GM12878 (cell line): ENCODE data around the gene TRAPPC12. TPM values are rescaled to one million over a fixed set of nuclear protein-coding genes. Genes with fewer than 3 reads are reported as not detected.

Source experiments
- ATAC-seq: fragments of 200-7000 bp; cut with Tn5 transposase; 3 replicates; pipeline ENCODE4 v1.9.1; 2020; ENCODE audit warnings: mild to moderate bottlenecking, moderate library complexity
- BruUV-seq: library from RNA; stranded (reverse); fragments of 400-500 nt; replicated peaks from 2 replicates; lab custom pipeline; 2021; lab: Mats Ljungman, UMichigan
- CTCF ChIA-PET: fragments of 300-600 bp; sonication (Branson Sonifier 250); formaldehyde crosslinking; extraction: SDS; loops from one replicate; lab custom pipeline; 2021; ENCODE audit warnings: inconsistent platforms; lab: Yijun Ruan, JAX
- POLR2A ChIA-PET: fragments of 350-600 bp; formaldehyde crosslinking; extraction: SDS; loops from one replicate; lab custom pipeline; 2021; ENCODE audit warnings: inconsistent platforms; lab: Charles Lee
- RAD21 ChIA-PET: fragments of 300-600 bp; sonication (Branson Sonifier 250); formaldehyde crosslinking; loops from one replicate; lab custom pipeline; 2023; ENCODE audit warnings: antibody characterized with exemption; ENCODE audit not compliant: unreplicated experiment; lab: Charles Lee
- SMC1A ChIA-PET: fragments of 300-600 bp; sonication (Branson Sonifier 250); formaldehyde crosslinking; loops from one replicate; lab custom pipeline; 2023; ENCODE audit not compliant: unreplicated experiment, uncharacterized antibody; lab: Charles Lee
- DNase-seq: peaks from one replicate; pipeline ENCODE4 v3.0.0-alpha.2; 2011; ENCODE audit warnings: low read depth, low spot score
- FAIRE-seq: peaks from 3 replicates; lab custom pipeline; 2011; peaks lifted over from hg19 to GRCh38; lab: Jason Lieb, UNC
- H2AFZ ChIP-seq: 2 replicates; pipeline ENCODE4 v1.6.0; 2011; ENCODE audit warnings: low read depth, low read length, control low read depth; ENCODE audit not compliant: control insufficient read depth
- H3K27ac ChIP-seq: 2 replicates; pipeline ENCODE4 v1.5.1; 2011; ENCODE audit warnings: control low read depth; ENCODE audit not compliant: control insufficient read depth, insufficient read depth
- H3K27me3 ChIP-seq, 2 experiments: replicated peaks in 1 of 2; 2 replicates each; pipeline versions ENCODE4 v1.6.0 to v1.6.1; 2011; ENCODE audit warnings: low read length in 1 of 2; ENCODE audit not compliant: control insufficient read depth in 2 of 2, insufficient read depth in 2 of 2
- H3K36me3 ChIP-seq, 2 experiments: 2 replicates each; pipeline ENCODE4 v1.5.1; 2011; ENCODE audit warnings: low read length in 1 of 2; ENCODE audit not compliant: control insufficient read depth in 2 of 2, insufficient read depth in 2 of 2
- H3K4me1 ChIP-seq: 2 replicates; pipeline ENCODE4 v1.6.1; 2011; ENCODE audit warnings: mild to moderate bottlenecking, low read length, moderate library complexity, mixed read lengths; ENCODE audit not compliant: control insufficient read depth, insufficient read depth
- H3K4me2 ChIP-seq: 2 replicates; pipeline ENCODE4 v1.6.0; 2011; ENCODE audit warnings: control low read depth; ENCODE audit not compliant: control insufficient read depth, insufficient read depth
- H3K4me3 ChIP-seq: fragments of 200-600 bp; sonication (generic); 2 replicates; pipeline ENCODE4 v1.5.1; 2016
- H3K79me2 ChIP-seq: 2 replicates; pipeline ENCODE4 v1.6.0; 2011; ENCODE audit warnings: low read length; ENCODE audit not compliant: control insufficient read depth, insufficient read depth
- H3K9ac ChIP-seq: 2 replicates; pipeline ENCODE4 v1.8.0; 2011; ENCODE audit warnings: low read length, control low read depth, mixed read lengths; ENCODE audit not compliant: control insufficient read depth, insufficient read depth
- H3K9me3 ChIP-seq: replicated peaks from 3 replicates; pipeline ENCODE4 v1.5.1; 2011; ENCODE audit warnings: mild to moderate bottlenecking, low read length; ENCODE audit not compliant: control insufficient read depth, insufficient read depth
- H4K20me1 ChIP-seq: 2 replicates; pipeline ENCODE4 v1.6.0; 2011; ENCODE audit not compliant: control insufficient read depth, insufficient read depth
- EGR1 ChIP-seq, 2 experiments: IDR thresholded peaks; 1 replicate in 1 of 2; 2 replicates in 1 of 2; pipeline ENCODE4 v1.6.1; 2011 to 2012; ENCODE audit warnings: low read depth in 2 of 2, low read length in 2 of 2, borderline replicate concordance in 1 of 2, mild to moderate bottlenecking in 1 of 2, moderate library complexity in 1 of 2
- ESRRA ChIP-seq: IDR thresholded peaks from 2 replicates; pipeline ENCODE4 v1.6.1; 2012; ENCODE audit warnings: mild to moderate bottlenecking, low read length, improper control_type of control experiment
- GABPA ChIP-seq: IDR thresholded peaks from 2 replicates; pipeline ENCODE4 v1.6.1; 2014; ENCODE audit warnings: antibody characterized with exemption, low read depth, mild to moderate bottlenecking, inconsistent platforms
- HCFC1 ChIP-seq: fragments of 150-350 bp; IDR thresholded peaks from 2 replicates; pipeline ENCODE4 v1.6.1; 2014; ENCODE audit warnings: low read length
- NFYB ChIP-seq: IDR thresholded peaks from 2 replicates; pipeline ENCODE4 v1.6.1; 2011; ENCODE audit warnings: low read depth, mild to moderate bottlenecking, low read length, improper control_type of control experiment, moderate library complexity; ENCODE audit not compliant: insufficient read depth
- NR2C2 ChIP-seq: IDR thresholded peaks from 2 replicates; pipeline ENCODE4 v1.6.1; 2011; ENCODE audit warnings: borderline replicate concordance, low read depth; ENCODE audit not compliant: control insufficient read depth, insufficient read length
- PAX5 ChIP-seq: IDR thresholded peaks from 2 replicates; pipeline ENCODE4 v1.6.1; 2011; ENCODE audit warnings: low read depth, low read length, borderline replicate concordance
- SMAD1 ChIP-seq: fragments of 450-650 bp; IDR thresholded peaks from 2 replicates; pipeline ENCODE4 v1.6.1; 2018; ENCODE audit warnings: mild to moderate bottlenecking, low read depth; ENCODE audit not compliant: partially characterized antibody
- SPI1 ChIP-seq: IDR thresholded peaks from 2 replicates; pipeline ENCODE4 v1.6.1; 2011; ENCODE audit warnings: low read depth, mild to moderate bottlenecking, low read length, moderate library complexity, borderline replicate concordance; ENCODE audit not compliant: insufficient read depth
- SREBF1 ChIP-seq: IDR thresholded peaks from 2 replicates; pipeline ENCODE4 v1.6.1; 2012; ENCODE audit warnings: mild to moderate bottlenecking, low read length
- YBX1 ChIP-seq: fragments of 450-650 bp; IDR thresholded peaks from 2 replicates; pipeline ENCODE4 v1.6.1; 2016; ENCODE audit warnings: antibody characterized with exemption
- WGBS: methylation state at CpG from one replicate; pipeline ENCODE4 v1.1.6; 2016; ENCODE audit warnings: low lambda C conversion rate; ENCODE audit not compliant: insufficient replicate concordance, insufficient coverage; ENCODE audit errors: missing lambda C conversion rate; 5-methylcytosine and 5-hydroxymethylcytosine counted together
- in situ Hi-C: fragments of 300-500 bp; cut with MboI; formaldehyde crosslinking; loops from 9 replicates; pipeline ENCODE4 v1.14.3; 2018; ENCODE audit warnings: mixed read lengths
- intact Hi-C: fragments of 100-400 bp; cut with micrococcal nuclease; formaldehyde crosslinking; loops from one replicate; pipeline ENCODE4 v1.14.2; 2022; ENCODE audit not compliant: unreplicated experiment
- polyA plus RNA-seq, 11 experiments: library from polyadenylated mRNA; depleted of rRNA in 4 of 11; unstranded in 6 of 11; stranded (reverse) in 5 of 11; fragments of >200 nt; fragmentation: Nextera tagmentation in 4 of 11; fragmentation: Illumina TruSeq in 1 of 11; extraction: Ambion mirVana in 4 of 11; extraction: Trizol in 1 of 11; gene quantifications; 1 replicate in 1 of 11; 2 replicates in 10 of 11; pipeline versions ENCODE4 v1.2.1 to v1.2.3, GENCODE V29; 2011 to 2016; ENCODE audit warnings: inconsistent platforms in 2 of 11, missing spikeins in 2 of 11, low read depth in 1 of 11
- total RNA-seq, 4 experiments: library from RNA; depleted of rRNA in 3 of 4; stranded (reverse); fragments of >200 nt in 3 of 4; fragmentation: Illumina TruSeq in 1 of 4; extraction: Trizol in 1 of 4; gene quantifications; 2 replicates each; pipeline versions ENCODE4 v1.2.1 to v1.2.3, GENCODE V29; 2013 to 2021
- TF ChIP-seq, protein P1 (sequence below): fragments of 450-650 bp; IDR thresholded peaks from 2 replicates; pipeline ENCODE4 v1.6.1; 2016; ENCODE audit warnings: mild to moderate bottlenecking, moderate library complexity, borderline replicate concordance
- TF ChIP-seq, protein P2 (sequence below): fragments of 450-650 bp; IDR thresholded peaks from 2 replicates; pipeline ENCODE4 v1.6.1; 2017; ENCODE audit warnings: low read depth, mild to moderate bottlenecking, moderate library complexity
- TF ChIP-seq, protein P3 (sequence below): fragments of 450-650 bp; formaldehyde crosslinking; IDR thresholded peaks from 2 replicates; pipeline ENCODE4 v1.4.0; 2020; ENCODE audit warnings: mild to moderate bottlenecking, moderate library complexity

Gene TRAPPC12
- total and polyA plus RNA-seq, 10 of the 15 experiments (the other 5 are each of a cell fraction or from before 2014, with no cell fraction given): 8.6 to 77.1 (median 37.4) TPM

DNA sequence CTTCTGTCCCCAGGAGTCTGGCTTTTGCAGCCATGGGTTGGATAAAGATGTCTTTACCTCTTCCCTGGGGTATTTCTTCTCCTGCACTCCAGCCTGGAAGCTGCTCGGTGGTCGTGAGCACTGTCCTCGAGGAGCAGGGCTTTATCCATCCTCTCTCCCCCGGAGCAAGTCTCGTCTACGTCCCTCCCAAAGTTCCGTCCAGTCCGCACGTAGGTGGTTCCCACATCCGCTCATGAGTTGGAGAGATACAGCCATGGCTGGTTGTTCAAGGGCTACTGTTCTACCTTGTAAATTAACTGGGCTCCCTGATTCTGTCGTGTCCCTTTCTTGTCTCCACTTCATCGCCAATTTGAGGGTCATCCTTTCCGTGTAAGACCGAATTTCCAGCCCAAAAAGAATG is 47.1 kb downstream of the TRAPPC12 start:
- no peaks in the 10 kb centered on the region; the same call in 2 of the 3 replicates for H3K9me3 ChIP-seq
- H4K20me1 ChIP-seq: peaks cover 4% of the 10 kb centered on the region; the same call in 1 of the 2 replicates
- H3K27me3 ChIP-seq: no peaks in the 10 kb centered on the region
- POLR2A ChIA-PET: no interaction called here
- peak overlapping the region; percentile 57 for H3K27ac ChIP-seq
- DNase-seq (no peak), ATAC-seq (no peak), FAIRE-seq (no peak)
- intact Hi-C loops: no loop called here
- BruUV-seq: no TSS peak
- CTCF ChIA-PET: interaction anchor here (1.0 to 2.6 kb wide), 3 partner anchors 32 to 225 kb away, joined by 3 to 12 read pairs (median 8); no protein-coding TSS in a partner anchor
- SMC1A ChIA-PET: interaction anchor here (4.6 kb wide), 1 partner anchor 7 kb away, joined by 18 read pairs; no protein-coding TSS in a partner anchor
- no peak overlapping the region for H3K9ac ChIP-seq
- no peak overlapping the region for H2AFZ ChIP-seq
- H3K79me2 ChIP-seq: no peaks in the 10 kb centered on the region
- in situ Hi-C loops: no loop called here
- 97% methylated on average over 14 of the region's 14 CpGs for WGBS
- H3K4me1 ChIP-seq: peaks cover 12% of the 10 kb centered on the region
- no peak overlapping the region for H3K4me3 ChIP-seq
- RAD21 ChIA-PET: no interaction called here
- no peak for TF ChIP-seq PAX5
- TF ChIP-seq, protein P1, sequence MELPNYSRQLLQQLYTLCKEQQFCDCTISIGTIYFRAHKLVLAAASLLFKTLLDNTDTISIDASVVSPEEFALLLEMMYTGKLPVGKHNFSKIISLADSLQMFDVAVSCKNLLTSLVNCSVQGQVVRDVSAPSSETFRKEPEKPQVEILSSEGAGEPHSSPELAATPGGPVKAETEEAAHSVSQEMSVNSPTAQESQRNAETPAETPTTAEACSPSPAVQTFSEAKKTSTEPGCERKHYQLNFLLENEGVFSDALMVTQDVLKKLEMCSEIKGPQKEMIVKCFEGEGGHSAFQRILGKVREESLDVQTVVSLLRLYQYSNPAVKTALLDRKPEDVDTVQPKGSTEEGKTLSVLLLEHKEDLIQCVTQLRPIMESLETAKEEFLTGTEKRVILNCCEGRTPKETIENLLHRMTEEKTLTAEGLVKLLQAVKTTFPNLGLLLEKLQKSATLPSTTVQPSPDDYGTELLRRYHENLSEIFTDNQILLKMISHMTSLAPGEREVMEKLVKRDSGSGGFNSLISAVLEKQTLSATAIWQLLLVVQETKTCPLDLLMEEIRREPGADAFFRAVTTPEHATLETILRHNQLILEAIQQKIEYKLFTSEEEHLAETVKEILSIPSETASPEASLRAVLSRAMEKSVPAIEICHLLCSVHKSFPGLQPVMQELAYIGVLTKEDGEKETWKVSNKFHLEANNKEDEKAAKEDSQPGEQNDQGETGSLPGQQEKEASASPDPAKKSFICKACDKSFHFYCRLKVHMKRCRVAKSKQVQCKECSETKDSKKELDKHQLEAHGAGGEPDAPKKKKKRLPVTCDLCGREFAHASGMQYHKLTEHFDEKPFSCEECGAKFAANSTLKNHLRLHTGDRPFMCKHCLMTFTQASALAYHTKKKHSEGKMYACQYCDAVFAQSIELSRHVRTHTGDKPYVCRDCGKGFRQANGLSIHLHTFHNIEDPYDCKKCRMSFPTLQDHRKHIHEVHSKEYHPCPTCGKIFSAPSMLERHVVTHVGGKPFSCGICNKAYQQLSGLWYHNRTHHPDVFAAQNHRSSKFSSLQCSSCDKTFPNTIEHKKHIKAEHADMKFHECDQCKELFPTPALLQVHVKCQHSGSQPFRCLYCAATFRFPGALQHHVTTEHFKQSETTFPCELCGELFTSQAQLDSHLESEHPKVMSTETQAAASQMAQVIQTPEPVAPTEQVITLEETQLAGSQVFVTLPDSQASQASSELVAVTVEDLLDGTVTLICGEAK: no peak
- no peak for TF ChIP-seq SMAD1
- TF ChIP-seq, protein P2, sequence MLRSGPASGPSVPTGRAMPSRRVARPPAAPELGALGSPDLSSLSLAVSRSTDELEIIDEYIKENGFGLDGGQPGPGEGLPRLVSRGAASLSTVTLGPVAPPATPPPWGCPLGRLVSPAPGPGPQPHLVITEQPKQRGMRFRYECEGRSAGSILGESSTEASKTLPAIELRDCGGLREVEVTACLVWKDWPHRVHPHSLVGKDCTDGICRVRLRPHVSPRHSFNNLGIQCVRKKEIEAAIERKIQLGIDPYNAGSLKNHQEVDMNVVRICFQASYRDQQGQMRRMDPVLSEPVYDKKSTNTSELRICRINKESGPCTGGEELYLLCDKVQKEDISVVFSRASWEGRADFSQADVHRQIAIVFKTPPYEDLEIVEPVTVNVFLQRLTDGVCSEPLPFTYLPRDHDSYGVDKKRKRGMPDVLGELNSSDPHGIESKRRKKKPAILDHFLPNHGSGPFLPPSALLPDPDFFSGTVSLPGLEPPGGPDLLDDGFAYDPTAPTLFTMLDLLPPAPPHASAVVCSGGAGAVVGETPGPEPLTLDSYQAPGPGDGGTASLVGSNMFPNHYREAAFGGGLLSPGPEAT: no peak
- TF ChIP-seq YBX1: no peak
- TF ChIP-seq SPI1: no peak
- TF ChIP-seq EGR1 (IDR thresholded peaks at IDR 0.05; ENCODE audit: borderline replicate concordance in 1 of 2, low read depth in 2 of 2, low read length in 2 of 2): no peak
- no peak for TF ChIP-seq NR2C2
- TF ChIP-seq, protein P3, sequence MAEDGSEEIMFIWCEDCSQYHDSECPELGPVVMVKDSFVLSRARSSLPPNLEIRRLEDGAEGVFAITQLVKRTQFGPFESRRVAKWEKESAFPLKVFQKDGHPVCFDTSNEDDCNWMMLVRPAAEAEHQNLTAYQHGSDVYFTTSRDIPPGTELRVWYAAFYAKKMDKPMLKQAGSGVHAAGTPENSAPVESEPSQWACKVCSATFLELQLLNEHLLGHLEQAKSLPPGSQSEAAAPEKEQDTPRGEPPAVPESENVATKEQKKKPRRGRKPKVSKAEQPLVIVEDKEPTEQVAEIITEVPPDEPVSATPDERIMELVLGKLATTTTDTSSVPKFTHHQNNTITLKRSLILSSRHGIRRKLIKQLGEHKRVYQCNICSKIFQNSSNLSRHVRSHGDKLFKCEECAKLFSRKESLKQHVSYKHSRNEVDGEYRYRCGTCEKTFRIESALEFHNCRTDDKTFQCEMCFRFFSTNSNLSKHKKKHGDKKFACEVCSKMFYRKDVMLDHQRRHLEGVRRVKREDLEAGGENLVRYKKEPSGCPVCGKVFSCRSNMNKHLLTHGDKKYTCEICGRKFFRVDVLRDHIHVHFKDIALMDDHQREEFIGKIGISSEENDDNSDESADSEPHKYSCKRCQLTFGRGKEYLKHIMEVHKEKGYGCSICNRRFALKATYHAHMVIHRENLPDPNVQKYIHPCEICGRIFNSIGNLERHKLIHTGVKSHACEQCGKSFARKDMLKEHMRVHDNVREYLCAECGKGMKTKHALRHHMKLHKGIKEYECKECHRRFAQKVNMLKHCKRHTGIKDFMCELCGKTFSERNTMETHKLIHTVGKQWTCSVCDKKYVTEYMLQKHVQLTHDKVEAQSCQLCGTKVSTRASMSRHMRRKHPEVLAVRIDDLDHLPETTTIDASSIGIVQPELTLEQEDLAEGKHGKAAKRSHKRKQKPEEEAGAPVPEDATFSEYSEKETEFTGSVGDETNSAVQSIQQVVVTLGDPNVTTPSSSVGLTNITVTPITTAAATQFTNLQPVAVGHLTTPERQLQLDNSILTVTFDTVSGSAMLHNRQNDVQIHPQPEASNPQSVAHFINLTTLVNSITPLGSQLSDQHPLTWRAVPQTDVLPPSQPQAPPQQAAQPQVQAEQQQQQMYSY (CRISPR knock-in tag): no peak
- no peak for TF ChIP-seq SREBF1
- no peak for TF ChIP-seq HCFC1
- TF ChIP-seq NFYB: no peak
- no peak for TF ChIP-seq ESRRA
- TF ChIP-seq GABPA: no peak
- no peak overlapping the region for H3K4me2 ChIP-seq
- peaks cover 5 to 18% of the 10 kb centered on the region in 2 experiments for H3K36me3 ChIP-seq
